HG03565 (cell line): ENCODE results near the gene CNIH2.
A peak's percentile ranks its signal among the peaks of the same experiment; 100 is the strongest.

Source experiments
- ATAC-seq: cut with Tn5 transposase; IDR thresholded peaks from one replicate; pipeline ENCODE4 v1.9.1; 2021; ENCODE audit warnings: mild to moderate bottlenecking, moderate library complexity; ENCODE audit not compliant: unreplicated experiment

The CNIH2 gene

DNA sequence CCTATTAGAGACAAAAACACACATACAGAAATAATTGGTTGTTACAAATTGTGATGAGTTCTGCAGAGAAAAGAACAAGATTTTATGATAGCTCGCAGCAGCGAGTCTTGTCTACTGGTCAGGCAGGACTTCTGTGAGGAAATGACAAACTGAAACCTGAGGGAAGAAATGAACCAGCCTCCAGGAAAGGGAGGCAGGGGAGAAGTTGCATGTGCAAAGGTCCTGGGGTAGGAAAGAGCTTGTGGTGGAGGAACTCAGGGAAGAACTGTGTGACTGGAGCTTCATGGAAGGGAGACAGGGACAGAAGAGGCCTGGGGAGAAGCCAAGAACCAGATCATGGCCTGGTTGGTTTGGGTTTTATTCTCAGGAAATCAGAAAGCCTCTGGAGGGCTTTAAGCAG is 18.8 kb upstream of the CNIH2 start:
- ATAC-seq = no peak

DNA sequence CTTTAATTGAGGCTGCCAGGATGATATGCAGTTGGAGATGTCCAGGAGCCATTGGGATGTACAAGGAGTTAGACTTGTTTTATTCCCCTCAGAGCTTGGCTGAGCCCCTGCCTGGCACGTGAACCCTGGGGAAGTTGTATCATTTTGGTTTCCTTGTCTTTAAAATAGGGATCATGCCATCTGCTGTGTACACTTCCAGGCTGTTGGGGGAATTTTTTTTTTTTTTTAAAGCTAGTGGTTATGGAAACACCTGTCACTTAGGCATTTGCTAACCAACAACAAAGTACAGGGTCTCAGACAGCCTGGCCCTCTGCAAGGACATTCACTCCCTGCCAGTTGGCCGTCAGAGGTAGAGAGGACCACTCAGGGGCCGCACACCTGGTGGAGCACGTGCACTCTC is 18.0 kb upstream of the CNIH2 start:
- no peak for ATAC-seq

DNA sequence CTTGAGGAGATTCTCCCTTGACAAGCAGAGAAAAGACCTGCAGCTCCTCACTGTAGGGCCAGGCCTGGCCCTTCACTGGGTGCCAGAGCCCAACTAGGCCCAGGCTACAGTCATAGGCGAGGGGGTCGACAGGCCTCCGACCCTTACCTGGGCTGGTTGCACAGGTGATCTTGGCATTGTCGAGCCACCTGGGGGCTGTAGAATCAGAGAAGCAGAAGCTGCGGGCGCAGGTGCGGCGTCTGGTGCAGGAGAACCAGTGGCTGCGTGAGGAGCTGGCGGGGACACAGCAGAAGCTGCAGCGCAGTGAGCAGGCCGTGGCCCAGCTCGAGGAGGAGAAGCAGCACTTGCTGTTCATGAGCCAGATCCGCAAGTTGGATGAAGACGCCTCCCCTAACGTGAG is 16.4 kb upstream of the CNIH2 start:
- ATAC-seq = no peak

DNA sequence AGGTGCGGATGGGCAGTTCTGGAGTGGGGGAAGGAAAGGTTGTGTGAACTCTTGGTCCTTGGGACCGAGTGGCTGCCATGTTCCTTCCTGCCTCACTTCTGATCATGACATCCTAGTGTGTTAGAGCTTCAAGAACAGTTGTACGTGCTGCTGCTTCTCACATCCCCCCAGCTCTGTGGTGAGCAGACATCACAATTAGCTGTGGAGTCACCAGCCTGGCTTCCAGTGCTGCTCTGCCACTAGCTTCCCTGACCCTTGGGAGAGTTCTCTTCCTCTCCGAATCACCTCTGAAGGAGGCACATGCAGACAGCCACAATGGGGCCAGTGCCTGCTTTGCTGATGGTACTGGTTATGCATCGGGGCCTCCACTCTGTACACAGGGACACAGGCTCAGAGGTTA is 15.8 kb upstream of the CNIH2 start:
- ATAC-seq = no peak

DNA sequence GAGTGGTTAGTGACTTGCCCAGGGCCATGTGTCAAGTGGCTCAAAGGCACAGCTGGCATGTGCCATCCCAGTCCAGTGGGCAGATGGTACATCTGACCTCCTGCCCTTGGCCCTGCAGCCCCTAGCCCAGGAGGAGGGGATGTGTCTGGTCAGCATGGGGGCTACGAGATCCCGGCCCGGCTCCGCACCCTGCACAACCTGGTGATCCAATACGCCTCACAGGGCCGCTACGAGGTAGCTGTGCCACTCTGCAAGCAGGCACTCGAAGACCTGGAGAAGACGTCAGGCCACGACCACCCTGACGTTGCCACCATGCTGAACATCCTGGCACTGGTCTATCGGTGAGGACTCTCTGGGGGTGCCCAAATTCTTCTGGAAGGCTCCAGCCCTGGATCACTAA is 15.3 kb upstream of the CNIH2 start:
- ATAC-seq = no peak

DNA sequence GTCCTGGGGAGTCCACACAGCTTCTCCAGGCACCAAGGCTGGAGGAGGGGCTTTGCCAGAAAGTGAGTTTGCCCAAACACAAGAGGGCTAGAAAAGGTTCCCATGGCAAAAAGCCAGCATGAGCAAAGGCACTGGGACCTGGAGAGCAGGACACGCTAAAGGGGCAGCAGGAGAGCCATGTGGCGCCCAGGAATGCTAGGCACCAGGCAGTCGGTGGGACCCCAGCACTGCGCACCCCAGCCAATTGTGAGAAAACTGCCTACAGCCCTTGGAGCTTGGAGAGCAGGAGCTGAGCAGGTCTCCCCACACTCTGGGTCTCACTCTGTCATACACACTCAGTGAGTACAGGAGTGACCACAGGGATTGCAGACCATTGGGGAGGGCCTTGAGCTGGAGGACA is 14.7 kb upstream of the CNIH2 start:
- ATAC-seq = no peak

DNA sequence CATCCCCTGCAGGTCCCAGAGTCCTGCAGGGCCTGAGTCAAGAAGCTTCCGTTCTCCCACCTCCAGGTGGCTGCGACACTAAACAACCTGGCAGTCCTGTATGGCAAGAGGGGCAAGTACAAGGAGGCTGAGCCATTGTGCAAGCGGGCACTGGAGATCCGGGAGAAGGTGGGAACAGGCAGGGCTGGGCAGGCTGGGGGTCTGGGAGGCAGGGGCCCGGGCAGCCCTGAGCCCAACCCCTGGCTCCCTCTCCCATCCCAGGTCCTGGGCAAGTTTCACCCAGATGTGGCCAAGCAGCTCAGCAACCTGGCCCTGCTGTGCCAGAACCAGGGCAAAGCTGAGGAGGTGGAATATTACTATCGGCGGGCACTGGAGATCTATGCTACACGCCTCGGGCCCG is 14.2 kb upstream of the CNIH2 start:
- no peak for ATAC-seq

DNA sequence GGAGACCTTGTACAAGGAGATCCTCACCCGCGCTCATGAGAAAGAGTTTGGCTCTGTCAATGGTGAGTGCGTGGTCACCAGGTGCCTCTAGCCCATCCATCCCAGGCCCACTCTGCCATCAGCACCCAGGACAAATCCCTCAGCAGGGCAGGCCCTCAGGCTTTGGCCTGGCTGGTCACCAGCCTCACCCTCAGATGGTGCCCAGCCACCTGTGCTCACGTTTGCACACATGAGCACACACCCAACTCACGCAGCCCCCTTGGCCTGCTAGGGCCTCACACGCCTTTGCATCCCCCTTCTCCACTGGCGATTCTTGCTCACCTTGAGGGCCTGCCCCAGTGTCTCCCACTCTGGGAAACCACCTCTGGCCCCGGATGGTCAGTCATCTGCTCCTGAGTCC is 13.6 kb upstream of the CNIH2 start:
- no peak for ATAC-seq

DNA sequence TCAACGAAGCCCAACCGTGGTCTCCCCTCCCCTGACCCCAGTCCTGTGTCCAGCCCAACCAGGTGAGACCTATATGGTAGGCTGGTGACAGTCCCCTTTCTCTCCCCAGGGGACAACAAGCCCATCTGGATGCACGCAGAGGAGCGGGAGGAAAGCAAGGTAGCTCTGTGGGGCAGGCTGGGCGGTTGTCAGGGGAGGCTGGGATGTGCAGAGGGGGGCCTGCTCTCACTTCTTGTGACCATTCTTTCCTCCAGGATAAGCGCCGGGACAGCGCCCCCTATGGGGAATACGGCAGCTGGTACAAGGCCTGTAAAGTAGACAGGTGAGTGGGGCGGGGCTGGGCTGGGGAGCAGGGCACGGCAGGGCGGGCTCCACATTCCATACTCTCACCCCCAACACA is 13.1 kb upstream of the CNIH2 start:
- ATAC-seq = no peak

DNA sequence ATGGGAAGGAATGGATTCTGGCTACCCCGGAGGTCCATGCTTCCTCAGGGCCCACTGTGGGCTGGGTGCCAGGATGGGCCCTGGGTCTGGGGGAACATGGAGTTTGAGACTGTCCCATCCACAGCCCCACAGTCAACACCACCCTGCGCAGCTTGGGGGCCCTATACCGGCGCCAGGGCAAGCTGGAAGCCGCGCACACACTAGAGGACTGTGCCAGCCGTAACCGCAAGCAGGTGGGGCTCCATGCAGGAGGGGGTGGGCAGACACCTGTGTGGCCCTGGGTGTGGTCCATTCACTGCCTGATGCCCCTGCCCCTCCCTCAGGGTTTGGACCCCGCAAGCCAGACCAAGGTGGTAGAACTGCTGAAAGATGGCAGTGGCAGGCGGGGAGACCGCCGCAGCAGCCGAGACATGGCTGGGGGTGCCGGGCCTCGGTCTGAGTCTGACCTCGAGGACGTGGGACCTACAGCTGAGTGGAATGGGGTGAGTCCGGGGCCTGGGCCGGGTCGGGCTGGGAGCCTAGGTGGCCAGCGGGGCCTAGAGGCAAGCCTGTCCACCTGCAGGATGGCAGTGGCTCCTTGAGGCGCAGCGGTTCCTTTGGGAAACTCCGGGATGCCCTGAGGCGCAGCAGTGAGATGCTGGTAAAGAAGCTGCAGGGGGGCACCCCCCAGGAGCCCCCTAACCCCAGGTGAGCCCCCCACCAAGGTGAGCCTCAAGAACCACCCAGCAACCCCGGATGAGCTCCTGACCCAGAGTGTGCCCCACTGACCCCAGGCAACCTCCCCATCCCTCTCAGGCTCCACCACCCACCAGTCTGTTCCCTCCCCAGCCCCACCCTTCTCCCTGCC is 12.2 kb upstream of the CNIH2 start:
- ATAC-seq = no peak

DNA sequence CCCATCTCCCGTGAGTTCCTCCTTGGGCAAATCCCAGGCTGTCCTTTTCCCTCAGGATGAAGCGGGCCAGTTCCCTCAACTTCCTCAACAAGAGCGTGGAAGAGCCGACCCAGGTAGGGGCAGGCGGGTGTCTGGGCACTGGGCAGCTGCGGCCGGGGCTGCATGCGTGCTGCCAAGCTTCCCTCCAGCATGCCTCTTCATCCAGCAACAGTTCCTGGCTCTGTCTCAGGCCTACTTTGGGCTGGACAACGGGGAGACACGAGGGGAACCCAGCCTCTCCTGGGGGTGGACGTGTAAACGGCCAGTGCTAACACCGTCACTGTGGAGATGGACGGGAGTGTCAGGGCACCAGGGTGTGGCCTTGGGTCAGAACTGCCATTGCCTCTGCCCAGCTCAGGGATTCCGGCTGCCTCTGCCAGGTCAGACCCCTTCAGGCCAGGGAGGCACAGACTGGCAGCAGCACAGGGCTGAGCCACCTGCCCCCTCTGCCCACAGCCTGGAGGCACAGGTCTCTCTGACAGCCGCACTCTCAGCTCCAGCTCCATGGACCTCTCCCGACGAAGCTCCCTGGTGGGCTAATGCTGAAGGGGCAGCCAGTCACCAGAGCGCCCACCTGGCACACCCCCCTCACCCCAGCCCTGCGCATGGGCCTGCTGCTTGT is 11.5 kb upstream of the CNIH2 start:
- ATAC-seq = no peak

DNA sequence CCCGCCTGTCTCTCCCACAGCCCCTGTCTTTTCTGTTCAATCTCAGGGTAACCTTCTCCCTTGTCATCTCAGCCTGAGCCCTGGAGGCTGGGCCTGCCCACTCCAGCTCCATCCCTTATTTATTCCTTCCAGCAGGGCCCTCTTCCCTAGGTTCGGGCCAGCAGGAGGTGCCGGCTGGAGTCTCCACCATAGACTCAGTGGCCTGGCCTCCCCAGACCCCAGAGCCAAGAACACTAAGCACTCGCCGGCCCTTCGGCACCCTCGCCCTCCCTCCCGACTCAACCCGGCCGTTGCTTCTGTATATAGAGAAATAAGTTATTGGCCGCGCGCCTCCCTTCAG is 11.0 kb upstream of the CNIH2 start:
- no peak for ATAC-seq

DNA sequence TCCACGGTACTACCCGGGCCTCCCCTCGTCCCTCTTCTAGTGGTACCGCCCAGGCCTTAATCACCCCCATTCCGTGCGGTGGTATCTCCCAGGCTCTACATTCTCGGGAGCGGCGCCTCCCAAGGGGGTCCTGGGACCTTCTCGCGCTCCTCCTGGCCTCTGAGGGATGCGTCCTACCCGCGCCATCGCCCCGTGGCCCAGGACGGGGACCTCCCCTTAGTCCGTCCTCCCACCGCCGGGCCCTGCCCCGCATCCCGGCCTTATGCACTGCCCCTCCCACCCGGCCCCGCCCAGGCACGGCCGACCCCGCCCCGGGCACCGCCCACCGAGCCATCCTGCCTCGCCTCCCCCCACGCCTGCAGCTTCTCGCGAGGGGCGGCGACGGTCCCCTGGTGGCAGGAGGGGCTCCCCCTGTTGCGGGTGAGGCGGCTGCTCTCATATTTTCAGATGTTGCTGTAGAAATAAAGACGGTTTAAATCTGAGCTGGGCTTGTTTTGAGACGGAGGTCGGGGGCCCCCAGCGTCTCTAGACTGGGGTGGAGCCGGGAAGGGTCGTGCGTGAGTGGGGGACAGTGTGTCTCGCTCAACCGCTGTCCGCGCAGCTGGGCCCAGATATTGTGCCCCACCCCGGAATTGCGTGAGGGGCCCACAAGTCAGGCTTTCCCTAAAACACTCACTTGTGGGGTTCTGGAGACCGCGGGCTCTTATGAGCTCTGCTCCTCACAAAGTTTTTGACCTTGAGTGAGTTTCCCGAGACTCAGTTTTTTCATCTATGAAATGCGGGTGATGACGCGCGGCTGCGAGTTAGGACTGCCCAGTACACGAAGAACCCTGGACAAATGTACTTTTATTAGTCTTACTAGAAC is 10.4 kb upstream of the CNIH2 start:
- ATAC-seq = no peak

DNA sequence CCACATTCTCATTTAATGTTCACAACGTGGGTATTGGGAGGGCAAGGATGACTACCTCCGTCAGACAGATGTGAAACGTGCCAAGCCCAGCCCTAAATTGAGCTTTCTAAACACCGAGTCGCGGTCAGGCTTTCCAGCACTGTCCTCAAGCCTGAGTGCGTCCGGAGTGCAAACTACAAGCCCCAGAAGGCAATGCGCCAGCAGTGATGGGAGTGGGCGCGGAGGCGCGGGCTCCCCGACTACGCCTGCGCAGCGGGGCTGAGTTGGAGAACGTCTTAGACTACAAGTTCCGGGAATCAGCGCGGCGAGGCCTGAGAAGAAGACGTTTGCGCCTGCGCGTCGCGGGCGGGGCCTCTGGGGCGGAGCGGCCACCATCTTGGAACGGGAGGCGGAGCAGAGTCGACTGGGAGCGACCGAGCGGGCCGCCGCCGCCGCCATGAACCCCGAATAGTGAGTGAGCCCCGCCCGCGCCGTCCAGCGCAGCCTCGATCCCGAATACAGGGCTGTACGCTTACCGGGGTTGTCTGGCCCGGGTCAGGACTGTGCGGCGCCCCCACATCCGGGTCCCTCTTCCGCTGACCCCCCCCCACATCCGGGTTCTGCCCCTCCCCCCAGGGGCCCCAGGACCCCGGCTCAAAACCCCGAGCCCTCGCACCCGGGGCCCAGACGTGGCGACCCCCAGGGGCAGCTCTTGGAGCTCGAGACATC is 9.6 kb upstream of the CNIH2 start, which contains the start of gene RAB1B:
Gene RAB1B, plus strand, starts transcription at position 396 of the 708 bp plus-strand sequence. Its CDS starts 41 bp downstream, at position 437.
- peak; percentile 86 for ATAC-seq

DNA sequence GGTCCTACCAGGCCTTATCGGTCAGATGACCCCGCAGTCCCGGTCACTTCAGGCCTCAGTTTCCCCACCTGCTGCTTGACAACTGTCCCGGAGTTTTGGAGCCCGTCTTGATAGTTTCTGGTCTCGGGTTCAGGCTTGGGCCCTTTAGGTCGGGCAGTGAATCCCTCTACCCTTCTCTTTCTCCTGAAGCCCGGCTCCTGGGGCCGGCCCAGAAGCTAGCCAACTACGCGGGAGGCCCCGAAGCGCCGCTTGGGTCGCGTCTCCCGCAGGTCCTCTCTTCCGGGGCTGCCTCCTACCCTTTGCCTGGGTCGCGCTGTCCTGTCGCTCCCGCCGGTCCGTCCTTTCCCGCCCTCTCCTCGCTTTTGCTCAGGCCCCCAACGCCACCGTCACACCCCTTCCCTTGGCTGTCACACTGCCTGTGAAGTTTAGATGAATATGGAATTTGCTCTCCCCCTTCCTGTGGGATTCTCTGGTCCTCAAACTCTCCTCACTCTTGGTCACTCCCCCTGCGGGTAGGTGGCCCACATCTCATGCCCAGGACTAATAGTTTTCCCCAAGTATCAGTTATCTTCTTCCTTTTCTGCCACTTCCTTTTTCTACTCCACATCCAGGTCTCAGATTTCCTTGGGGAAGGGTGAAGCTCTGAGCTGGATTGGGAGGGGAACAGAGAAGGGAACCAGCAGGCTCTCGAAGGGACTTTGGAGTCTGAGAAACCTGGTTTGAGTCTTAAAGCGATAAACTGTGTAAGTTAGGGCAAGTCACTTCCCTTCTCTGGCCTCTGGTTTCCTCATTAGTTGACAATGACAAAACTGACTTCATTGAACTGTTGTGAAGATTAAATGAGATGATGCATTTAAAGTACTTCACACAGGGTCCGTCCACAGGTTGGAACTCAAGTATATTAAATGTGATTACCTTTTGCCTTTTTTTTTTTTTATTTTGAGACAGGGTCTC is 8.7 kb upstream of the CNIH2 start:
- ATAC-seq = no peak

DNA sequence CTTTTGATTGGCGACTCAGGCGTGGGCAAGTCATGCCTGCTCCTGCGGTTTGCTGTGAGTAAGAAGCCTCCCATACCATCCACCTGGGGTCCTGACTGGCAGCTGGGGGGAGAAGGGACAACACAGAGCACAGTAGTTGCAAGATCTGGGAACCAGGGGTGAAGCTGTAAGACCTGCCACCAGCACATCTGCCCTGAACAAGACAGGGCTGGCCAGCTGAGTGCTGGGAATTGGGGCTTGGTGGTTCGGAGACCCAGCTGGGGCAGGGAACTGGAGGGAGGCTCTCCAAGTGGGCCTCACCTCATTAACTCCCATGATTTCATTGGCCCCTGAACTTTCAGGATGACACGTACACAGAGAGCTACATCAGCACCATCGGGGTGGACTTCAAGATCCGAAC is 6.2 kb upstream of the CNIH2 start:
- no peak for ATAC-seq

DNA sequence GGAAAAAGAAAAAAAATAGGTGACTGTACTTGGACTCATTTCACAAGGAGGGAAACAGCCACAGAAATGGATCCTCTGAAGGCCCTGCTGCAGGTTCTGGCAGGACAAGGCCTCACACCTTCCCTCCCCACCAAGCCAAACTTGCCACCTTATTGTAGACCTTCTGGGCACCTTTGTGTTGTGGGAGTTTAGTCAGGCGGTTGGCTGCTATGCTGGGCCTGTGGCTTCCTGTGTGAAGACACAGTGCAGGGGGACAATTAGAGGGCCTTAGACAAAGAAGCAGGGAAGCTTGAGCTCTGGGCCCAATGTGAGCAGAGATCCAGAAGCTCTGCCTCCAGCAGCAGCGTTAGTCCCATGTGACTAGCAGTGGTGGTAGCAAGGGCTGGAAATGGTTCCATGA is 5.4 kb upstream of the CNIH2 start:
- ATAC-seq = no peak

DNA sequence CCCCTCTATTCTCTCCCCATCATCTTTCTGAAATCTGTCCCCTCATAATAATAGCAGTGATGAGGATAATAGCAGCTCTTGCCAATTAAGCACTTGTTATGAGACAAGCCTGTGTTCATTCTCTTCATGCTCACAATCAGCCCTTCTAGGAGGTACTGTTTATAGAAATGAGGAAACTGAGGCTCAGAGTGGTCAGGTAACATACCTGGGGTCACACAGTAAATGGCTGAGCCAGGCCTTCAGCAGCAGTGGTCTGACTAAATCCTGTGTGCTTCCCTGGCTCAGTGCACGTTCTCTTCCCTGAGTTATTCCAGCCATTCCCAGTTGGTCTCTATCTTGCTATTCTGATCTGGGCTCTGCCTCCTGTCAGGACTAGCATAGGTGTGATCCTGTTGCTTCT is 3.8 kb upstream of the CNIH2 start:
- ATAC-seq = no peak

DNA sequence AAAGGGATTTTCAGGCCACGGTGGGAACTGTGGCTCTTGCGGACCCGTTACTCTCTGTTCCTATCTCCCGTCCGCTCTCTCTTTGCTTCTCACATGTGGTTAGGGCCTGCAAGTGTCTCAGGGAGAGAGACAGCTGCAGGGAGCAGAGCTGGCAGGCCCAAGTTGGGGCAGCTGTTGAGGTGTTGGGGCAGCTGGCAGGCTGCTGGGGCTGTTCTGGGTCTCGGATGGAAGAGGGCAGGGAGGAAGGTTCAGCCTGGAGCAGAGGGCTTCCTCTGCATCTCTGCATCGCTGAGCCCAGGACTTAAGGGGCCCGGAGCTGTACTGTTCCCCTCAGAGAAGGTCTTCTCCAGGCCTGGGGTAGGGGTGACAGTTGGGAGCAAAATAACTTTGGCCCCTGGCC is 2.6 kb upstream of the CNIH2 start:
- no peak for ATAC-seq
